HG03095 (cell line): Measurements from ENCODE around the gene ARFGEF3.

Experiments used
- ATAC-seq: cut with Tn5 transposase; IDR thresholded peaks from one replicate; pipeline ENCODE4 v1.9.1; 2021; ENCODE audit warnings: moderate library complexity; ENCODE audit not compliant: unreplicated experiment

Gene ARFGEF3

GRCh38 chr6:138161088-138161337, 726 bp upstream of the ARFGEF3 start:
- ATAC-seq = no peak

- peak; percentile 27 for ATAC-seq
Observed at GRCh38 chr6:138162111-138162954, 594 bp downstream of the ARFGEF3 start.

GRCh38 chr6:138162955-138163575, 1.3 kb downstream of the ARFGEF3 start:
- no peak for ATAC-seq

GRCh38 chr6:138175596-138175995, 13.9 kb downstream of the ARFGEF3 start:
- ATAC-seq = no peak

GRCh38 chr6:138176652-138177232, 15.0 kb downstream of the ARFGEF3 start:
- no peak for ATAC-seq

- no peak for ATAC-seq
Observed at GRCh38 chr6:138182939-138183789, 21.4 kb downstream of the ARFGEF3 start.

GRCh38 chr6:138183790-138184134, 22.0 kb downstream of the ARFGEF3 start:
- no peak for ATAC-seq

GRCh38 chr6:138184230-138184629, 22.5 kb downstream of the ARFGEF3 start:
- ATAC-seq = no peak

- no peak for ATAC-seq
Observed at GRCh38 chr6:138187156-138187555, 25.4 kb downstream of the ARFGEF3 start.

- ATAC-seq = no peak
Observed at GRCh38 chr6:138188278-138188941, 26.7 kb downstream of the ARFGEF3 start.

- no peak for ATAC-seq
Observed at GRCh38 chr6:138194287-138194686, 32.5 kb downstream of the ARFGEF3 start.

GRCh38 chr6:138196122-138196738, 34.5 kb downstream of the ARFGEF3 start:
- ATAC-seq = no peak

GRCh38 chr6:138197570-138197969, 35.8 kb downstream of the ARFGEF3 start:
- ATAC-seq = no peak

- ATAC-seq = no peak
Observed at GRCh38 chr6:138198430-138199091, 36.8 kb downstream of the ARFGEF3 start.

GRCh38 chr6:138201836-138202235, 40.1 kb downstream of the ARFGEF3 start:
- no peak for ATAC-seq

- ATAC-seq = no peak
Observed at GRCh38 chr6:138203315-138203714, 41.6 kb downstream of the ARFGEF3 start.

- no peak for ATAC-seq
Observed at GRCh38 chr6:138204303-138204702, 42.6 kb downstream of the ARFGEF3 start.

- no peak for ATAC-seq
Observed at GRCh38 chr6:138204792-138205384, 43.1 kb downstream of the ARFGEF3 start.

GRCh38 chr6:138205437-138206094, 43.8 kb downstream of the ARFGEF3 start:
- ATAC-seq = no peak
